HFFc6 (cell line): ENCODE measurements around the gene FIZ1. TPM values are rescaled to one million over a fixed set of nuclear protein-coding genes. Genes with fewer than 3 reads are reported as not detected.

Experiments used
- DNase-seq: peaks from one replicate; pipeline ENCODE4 v3.0.0-alpha.2; 2018
- H3K27ac Mint-ChIP-seq: 2 replicates; pipeline ENCODE4 v1.8.0; 2020; ENCODE audit warnings: mild to moderate bottlenecking, mixed read lengths
- H3K27me3 Mint-ChIP-seq: 2 replicates; pipeline ENCODE4 v1.8.0; 2021; ENCODE audit warnings: mild to moderate bottlenecking, moderate library complexity, mixed read lengths; ENCODE audit not compliant: insufficient read depth
- H3K36me3 Mint-ChIP-seq: 2 replicates; pipeline ENCODE4 v1.8.0; 2021; ENCODE audit warnings: low read depth, mixed read lengths
- H3K4me1 Mint-ChIP-seq: 2 replicates; pipeline ENCODE4 v1.8.0; 2020; ENCODE audit warnings: low read depth, mixed read lengths
- H3K4me3 Mint-ChIP-seq: 2 replicates; pipeline ENCODE4 v1.8.0; 2020; ENCODE audit warnings: mild to moderate bottlenecking, moderate library complexity, mixed read lengths
- H3K9me3 Mint-ChIP-seq: 2 replicates; pipeline ENCODE4 v1.8.0; 2020; ENCODE audit warnings: mild to moderate bottlenecking, mixed read lengths
- total RNA-seq, 6 experiments: library from RNA; stranded (reverse); fragmentation: NEBNext Ultra II Directional; extraction: Animal tissue kit (Norgen Biotek cat#: 25700); gene quantifications; 2 replicates in 1 of 6; 3 replicates in 5 of 6; pipeline ENCODE4 v1.2.3, GENCODE V29; 2021
- TF ChIP-seq, protein P1 (sequence below): fragments of 200-600 bp; sonication (generic); IDR thresholded peaks from 2 replicates; pipeline ENCODE4 v1.5.0; 2021; ENCODE audit warnings: antibody characterized with exemption, mild to moderate bottlenecking

FIZ1 gene
- total RNA-seq, 6 experiments from 2014 or later = 9.9 to 13.1 (median 11.9) TPM

DNA sequence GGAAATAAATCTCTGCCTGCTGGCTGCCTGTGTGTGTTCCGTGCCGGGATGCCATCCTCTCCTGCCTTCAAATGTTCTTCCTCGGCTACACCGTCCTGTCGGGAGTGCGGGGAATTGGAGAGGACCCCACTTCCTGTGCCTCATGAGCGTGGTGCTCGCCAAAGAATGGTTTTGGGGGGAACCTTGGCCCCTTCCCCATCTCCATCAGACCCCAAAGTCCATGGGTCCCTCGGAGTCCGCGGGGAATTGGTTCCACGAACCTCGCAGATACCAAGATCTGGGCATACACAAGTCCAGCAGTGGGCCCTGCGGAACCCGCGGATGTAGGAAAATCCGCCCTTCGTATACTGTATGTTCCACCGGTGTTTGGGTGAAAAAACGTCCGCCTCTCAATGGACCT, 3.8 kb upstream of the FIZ1 start:
- Mint-ChIP-seq H3K27me3 (peaks cover 1% of the 10 kb centered on the region), H3K9me3 (no peaks in the 10 kb centered on the region), H3K27ac (peak overlapping the region; percentile 66; the same call in 1 of the 2 replicates), H3K4me3 (no peak overlapping the region), H3K4me1 (peaks cover 45% of the 10 kb centered on the region), H3K36me3 (peaks cover 28% of the 10 kb centered on the region)
- TF ChIP-seq, protein P1, sequence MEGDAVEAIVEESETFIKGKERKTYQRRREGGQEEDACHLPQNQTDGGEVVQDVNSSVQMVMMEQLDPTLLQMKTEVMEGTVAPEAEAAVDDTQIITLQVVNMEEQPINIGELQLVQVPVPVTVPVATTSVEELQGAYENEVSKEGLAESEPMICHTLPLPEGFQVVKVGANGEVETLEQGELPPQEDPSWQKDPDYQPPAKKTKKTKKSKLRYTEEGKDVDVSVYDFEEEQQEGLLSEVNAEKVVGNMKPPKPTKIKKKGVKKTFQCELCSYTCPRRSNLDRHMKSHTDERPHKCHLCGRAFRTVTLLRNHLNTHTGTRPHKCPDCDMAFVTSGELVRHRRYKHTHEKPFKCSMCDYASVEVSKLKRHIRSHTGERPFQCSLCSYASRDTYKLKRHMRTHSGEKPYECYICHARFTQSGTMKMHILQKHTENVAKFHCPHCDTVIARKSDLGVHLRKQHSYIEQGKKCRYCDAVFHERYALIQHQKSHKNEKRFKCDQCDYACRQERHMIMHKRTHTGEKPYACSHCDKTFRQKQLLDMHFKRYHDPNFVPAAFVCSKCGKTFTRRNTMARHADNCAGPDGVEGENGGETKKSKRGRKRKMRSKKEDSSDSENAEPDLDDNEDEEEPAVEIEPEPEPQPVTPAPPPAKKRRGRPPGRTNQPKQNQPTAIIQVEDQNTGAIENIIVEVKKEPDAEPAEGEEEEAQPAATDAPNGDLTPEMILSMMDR = no peak
- no peak for DNase-seq

DNA sequence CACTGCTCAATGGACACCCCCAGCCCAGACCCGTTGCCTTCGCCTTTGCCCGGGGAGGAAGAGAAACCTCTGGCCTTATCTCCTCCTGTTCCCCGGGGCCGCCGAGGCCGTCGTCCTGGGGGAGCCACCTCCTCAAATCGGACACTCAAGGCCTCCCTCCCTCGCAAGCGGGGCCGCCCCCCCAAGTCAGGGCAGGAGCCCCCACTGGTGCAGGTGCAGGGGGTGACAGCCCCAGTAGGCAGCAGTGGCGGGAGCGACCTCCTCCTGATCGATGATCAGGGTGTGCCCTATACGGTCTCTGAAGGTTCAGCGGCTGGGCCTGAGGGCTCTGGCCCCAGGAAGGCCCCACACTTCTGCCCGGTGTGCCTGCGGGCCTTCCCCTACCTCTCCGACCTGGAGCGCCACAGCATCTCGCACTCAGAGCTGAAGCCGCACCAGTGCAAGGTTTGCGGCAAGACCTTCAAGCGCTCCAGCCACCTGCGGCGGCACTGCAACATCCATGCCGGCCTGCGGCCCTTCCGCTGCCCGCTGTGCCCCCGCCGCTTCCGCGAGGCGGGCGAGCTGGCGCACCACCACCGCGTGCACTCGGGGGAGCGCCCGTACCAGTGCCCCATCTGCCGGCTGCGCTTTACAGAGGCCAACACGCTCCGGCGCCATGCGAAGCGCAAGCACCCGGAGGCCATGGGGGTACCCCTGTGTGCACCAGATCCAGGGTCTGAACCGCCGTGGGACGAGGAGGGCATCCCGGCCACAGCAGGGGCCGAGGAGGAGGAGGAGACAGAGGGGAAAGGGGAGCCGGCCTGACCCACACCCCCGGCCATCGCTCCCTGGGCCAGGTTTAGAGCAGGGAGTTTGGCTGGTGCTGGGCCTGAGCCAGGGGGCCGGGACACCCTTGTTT, 3.0 kb upstream of the FIZ1 start:
- Mint-ChIP-seq H3K27me3 (peaks cover 1% of the 10 kb centered on the region), H3K4me3 (no peak overlapping the region), H3K36me3 (peaks cover 25% of the 10 kb centered on the region), H3K9me3 (no peaks in the 10 kb centered on the region), H3K27ac (no peak overlapping the region), H3K4me1 (peaks cover 37% of the 10 kb centered on the region)
- no peak for DNase-seq
- TF ChIP-seq, protein P1 = no peak

DNA sequence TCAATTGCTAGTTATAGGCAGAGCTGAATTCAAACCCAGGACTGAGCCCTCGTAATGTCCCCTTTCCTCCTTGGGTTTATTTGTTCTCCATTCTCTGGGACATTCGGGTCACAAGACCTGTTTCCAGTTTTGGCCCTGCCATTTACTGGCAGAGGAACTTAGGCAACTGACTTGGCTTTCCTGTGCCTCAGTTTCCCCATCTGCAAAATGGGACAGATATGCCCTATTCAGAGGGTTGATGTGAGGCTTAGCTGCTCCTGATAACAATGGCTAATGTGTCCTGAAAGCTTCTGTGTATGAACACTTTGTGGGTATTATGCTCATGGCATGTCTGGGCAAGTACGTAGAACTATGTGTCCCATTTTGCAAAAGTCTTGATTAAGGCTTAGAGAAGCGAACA, 1.8 kb upstream of the FIZ1 start:
- Mint-ChIP-seq H3K4me1 (peaks cover 26% of the 10 kb centered on the region), H3K4me3 (peak overlapping the region; percentile 84), H3K36me3 (peaks cover 30% of the 10 kb centered on the region), H3K27me3 (peaks cover 1% of the 10 kb centered on the region), H3K27ac (peak overlapping the region; percentile 76), H3K9me3 (no peaks in the 10 kb centered on the region)
- no peak for DNase-seq
- TF ChIP-seq, protein P1 = no peak

DNA sequence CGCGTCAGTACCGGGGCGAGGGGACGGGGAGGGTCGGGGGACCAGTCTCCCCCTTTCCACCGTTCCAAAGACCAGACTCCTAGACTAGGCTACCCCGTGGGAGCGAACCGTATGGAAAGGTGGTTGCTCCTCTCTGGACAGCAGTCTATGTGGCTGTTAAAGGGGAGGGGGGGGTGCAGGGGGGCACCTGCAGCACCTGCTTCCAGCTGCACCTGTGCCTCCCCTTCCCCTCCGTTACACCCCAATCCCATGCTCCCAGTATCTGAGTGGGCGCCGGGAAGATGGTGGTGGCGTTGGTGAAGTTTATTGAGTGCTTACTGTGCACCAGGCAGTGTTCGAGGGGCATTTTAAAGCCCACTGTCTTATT, 1.3 kb upstream of the FIZ1 start:
- peak overlapping the region; percentile 84 for H3K4me3 Mint-ChIP-seq
- H3K27me3 Mint-ChIP-seq = peaks cover 1% of the 10 kb centered on the region
- no peak for DNase-seq

DNA sequence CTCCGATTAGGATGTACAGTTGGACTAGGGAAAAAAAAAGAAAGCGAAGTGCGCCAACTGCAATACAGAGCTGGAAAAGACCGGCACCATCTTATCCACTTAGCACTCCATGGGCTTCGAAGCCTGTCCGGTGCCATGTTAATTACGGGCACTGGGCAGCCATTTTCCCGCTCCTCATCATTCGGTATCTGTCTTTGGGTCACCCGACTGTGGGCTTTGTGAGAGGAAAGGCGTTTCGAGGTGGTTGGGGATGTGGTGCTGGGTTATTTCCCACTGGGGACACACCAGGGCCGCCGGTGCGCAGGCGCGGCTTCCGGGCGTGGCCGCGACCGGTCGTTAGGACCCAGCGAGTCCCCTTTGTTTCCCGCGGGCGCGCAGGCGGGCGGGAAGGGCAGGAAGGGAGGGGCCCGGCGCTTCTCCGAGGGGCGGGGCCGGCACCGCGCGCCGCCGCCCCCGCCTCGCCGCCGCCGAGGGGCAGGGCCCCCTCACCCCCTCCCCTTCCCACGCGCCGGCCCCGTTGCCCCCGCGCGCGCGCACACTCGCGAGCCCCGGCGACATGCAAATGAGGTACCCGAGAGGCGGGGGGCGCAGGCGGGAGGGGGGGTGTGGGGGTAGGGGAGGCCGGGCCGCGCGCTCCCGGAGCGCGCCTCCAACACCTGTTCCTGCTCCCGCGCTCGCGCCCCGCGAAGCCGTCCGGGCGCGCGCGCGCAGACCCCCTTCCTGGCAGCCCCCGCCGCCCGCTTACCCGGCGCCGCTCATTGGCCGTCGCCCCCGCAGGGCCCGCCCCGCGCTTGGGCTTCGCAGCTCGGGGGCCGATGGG, 735 bp upstream of the FIZ1 start, which contains the start of gene ZNF524:
Gene ZNF524 (plus strand): TSS at position 447 of the 820 bp plus-strand sequence. CDS start 1,825 bp downstream, outside the sequence.
- H3K27me3 Mint-ChIP-seq = peaks cover 1% of the 10 kb centered on the region
- peak within 1 kb of the TSS; percentile 98 for H3K4me3 Mint-ChIP-seq
- DNase-seq = peak; percentile 74
- TF ChIP-seq, protein P1 = no peak
- peak within 1 kb of the TSS; percentile 99 for H3K27ac Mint-ChIP-seq
- no peaks in the 10 kb centered on the region for H3K9me3 Mint-ChIP-seq
- peaks cover 26% of the 10 kb centered on the region for H3K4me1 Mint-ChIP-seq
- H3K36me3 Mint-ChIP-seq = peaks cover 40% of the 10 kb centered on the region

More for the DNA sequence above, 1.3 kb upstream of the FIZ1 start:
- Mint-ChIP-seq H3K27ac (peak overlapping the region; percentile 76), H3K9me3 (no peaks in the 10 kb centered on the region), H3K4me1 (peaks cover 26% of the 10 kb centered on the region), H3K36me3 (peaks cover 34% of the 10 kb centered on the region)
- TF ChIP-seq, protein P1 = no peak
